Measurements from ENCODE around the gene GCDH.

GCDH gene

GRCh38 chr19:12885749-12886650 lies 5.0 kb upstream of the GCDH start:
- H3K27me3 ChIP-seq (ENCODE audit: insufficient read depth, poor library complexity, severe bottlenecking), result no peaks in the 10 kb centered on the region
- TF ChIP-seq POLR2AphosphoS5 (IDR thresholded peaks at IDR 0.05; ENCODE audit: low read depth) (no peak), SPI1 (IDR thresholded peaks at IDR 0.05; ENCODE audit: borderline replicate concordance, low read depth) (no peak), GABPA (IDR thresholded peaks at IDR 0.05; ENCODE audit: low read depth) (no peak)
- TF ChIP-seq, protein P1, sequence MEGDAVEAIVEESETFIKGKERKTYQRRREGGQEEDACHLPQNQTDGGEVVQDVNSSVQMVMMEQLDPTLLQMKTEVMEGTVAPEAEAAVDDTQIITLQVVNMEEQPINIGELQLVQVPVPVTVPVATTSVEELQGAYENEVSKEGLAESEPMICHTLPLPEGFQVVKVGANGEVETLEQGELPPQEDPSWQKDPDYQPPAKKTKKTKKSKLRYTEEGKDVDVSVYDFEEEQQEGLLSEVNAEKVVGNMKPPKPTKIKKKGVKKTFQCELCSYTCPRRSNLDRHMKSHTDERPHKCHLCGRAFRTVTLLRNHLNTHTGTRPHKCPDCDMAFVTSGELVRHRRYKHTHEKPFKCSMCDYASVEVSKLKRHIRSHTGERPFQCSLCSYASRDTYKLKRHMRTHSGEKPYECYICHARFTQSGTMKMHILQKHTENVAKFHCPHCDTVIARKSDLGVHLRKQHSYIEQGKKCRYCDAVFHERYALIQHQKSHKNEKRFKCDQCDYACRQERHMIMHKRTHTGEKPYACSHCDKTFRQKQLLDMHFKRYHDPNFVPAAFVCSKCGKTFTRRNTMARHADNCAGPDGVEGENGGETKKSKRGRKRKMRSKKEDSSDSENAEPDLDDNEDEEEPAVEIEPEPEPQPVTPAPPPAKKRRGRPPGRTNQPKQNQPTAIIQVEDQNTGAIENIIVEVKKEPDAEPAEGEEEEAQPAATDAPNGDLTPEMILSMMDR (IDR thresholded peaks at IDR 0.05; ENCODE audit: insufficient read depth, low read length), result no peak
- TF ChIP-seq, protein P2, sequence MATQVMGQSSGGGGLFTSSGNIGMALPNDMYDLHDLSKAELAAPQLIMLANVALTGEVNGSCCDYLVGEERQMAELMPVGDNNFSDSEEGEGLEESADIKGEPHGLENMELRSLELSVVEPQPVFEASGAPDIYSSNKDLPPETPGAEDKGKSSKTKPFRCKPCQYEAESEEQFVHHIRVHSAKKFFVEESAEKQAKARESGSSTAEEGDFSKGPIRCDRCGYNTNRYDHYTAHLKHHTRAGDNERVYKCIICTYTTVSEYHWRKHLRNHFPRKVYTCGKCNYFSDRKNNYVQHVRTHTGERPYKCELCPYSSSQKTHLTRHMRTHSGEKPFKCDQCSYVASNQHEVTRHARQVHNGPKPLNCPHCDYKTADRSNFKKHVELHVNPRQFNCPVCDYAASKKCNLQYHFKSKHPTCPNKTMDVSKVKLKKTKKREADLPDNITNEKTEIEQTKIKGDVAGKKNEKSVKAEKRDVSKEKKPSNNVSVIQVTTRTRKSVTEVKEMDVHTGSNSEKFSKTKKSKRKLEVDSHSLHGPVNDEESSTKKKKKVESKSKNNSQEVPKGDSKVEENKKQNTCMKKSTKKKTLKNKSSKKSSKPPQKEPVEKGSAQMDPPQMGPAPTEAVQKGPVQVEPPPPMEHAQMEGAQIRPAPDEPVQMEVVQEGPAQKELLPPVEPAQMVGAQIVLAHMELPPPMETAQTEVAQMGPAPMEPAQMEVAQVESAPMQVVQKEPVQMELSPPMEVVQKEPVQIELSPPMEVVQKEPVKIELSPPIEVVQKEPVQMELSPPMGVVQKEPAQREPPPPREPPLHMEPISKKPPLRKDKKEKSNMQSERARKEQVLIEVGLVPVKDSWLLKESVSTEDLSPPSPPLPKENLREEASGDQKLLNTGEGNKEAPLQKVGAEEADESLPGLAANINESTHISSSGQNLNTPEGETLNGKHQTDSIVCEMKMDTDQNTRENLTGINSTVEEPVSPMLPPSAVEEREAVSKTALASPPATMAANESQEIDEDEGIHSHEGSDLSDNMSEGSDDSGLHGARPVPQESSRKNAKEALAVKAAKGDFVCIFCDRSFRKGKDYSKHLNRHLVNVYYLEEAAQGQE (IDR thresholded peaks at IDR 0.05; ENCODE audit: insufficient replicate concordance, low read depth), result no peak
- H3K27ac ChIP-seq (replicated peaks), result peak overlapping the region; percentile 66
- DNase-seq (ENCODE audit: low read depth in 1 of 2, low spot score in 1 of 2), result no peak
- H3K4me3 ChIP-seq (replicated peaks; ENCODE audit: insufficient read depth, low read length), result peak overlapping the region; percentile 45

GRCh38 chr19:12886651-12886968 lies 4.3 kb upstream of the GCDH start:
- Histone ChIP-seq H3K27me3 (ENCODE audit: insufficient read depth, poor library complexity, severe bottlenecking) (no peaks in the 10 kb centered on the region), H3K27ac (replicated peaks) (no peak overlapping the region), H3K4me3 (replicated peaks; ENCODE audit: insufficient read depth, low read length) (no peak overlapping the region)
- TF ChIP-seq, protein P2 (IDR thresholded peaks at IDR 0.05; ENCODE audit: insufficient replicate concordance, low read depth), result no peak
- no peak for TF ChIP-seq POLR2AphosphoS5 (IDR thresholded peaks at IDR 0.05; ENCODE audit: low read depth)
- no peak for TF ChIP-seq GABPA (IDR thresholded peaks at IDR 0.05; ENCODE audit: low read depth)
- TF ChIP-seq SPI1 (IDR thresholded peaks at IDR 0.05; ENCODE audit: borderline replicate concordance, low read depth), result no peak
- TF ChIP-seq, protein P1 (IDR thresholded peaks at IDR 0.05; ENCODE audit: insufficient read depth, low read length), result no peak
- DNase-seq (ENCODE audit: low read depth in 1 of 2, low spot score in 1 of 2), result no peak

- no peak for TF ChIP-seq POLR2AphosphoS5 (IDR thresholded peaks at IDR 0.05; ENCODE audit: low read depth)
- no peak for TF ChIP-seq GABPA (IDR thresholded peaks at IDR 0.05; ENCODE audit: low read depth)
- TF ChIP-seq, protein P2 (IDR thresholded peaks at IDR 0.05; ENCODE audit: insufficient replicate concordance, low read depth), result no peak
- TF ChIP-seq, protein P1 (IDR thresholded peaks at IDR 0.05; ENCODE audit: insufficient read depth, low read length), result no peak
- no peak for TF ChIP-seq SPI1 (IDR thresholded peaks at IDR 0.05; ENCODE audit: borderline replicate concordance, low read depth)
- no peaks in the 10 kb centered on the region for H3K27me3 ChIP-seq (ENCODE audit: insufficient read depth, poor library complexity, severe bottlenecking)
- DNase-seq (ENCODE audit: low read depth in 1 of 2, low spot score in 1 of 2), result no peak
- H3K4me3 ChIP-seq (replicated peaks; ENCODE audit: insufficient read depth, low read length), result peak within 1 kb of the TSS; percentile 45; the same call in 1 of the 2 replicates
- H3K27ac ChIP-seq (replicated peaks), result peak within 1 kb of the TSS; percentile 66; the same call in 1 of the 2 replicates
Observed at GRCh38 chr19:12886969-12887747, 3.8 kb upstream of the GCDH start, which contains the start of gene KLF1. KLF1 (minus strand) TSS chr19:12887201; CDS start chr19:12887140, 61 bp downstream.
